HEK293 (cell line): ENCODE measurements around the gene TSC22D2.

Experiments
- BCL11A ChIP-seq: fragments of 450-650 bp; formaldehyde crosslinking; IDR thresholded peaks from 2 replicates; pipeline ENCODE4 v1.5.1; 2016; ENCODE audit warnings: low read depth, missing biosample characterization, missing genetic modification characterization
- IKZF3 ChIP-seq: fragments of 450-650 bp; IDR thresholded peaks from 2 replicates; pipeline ENCODE4 v1.5.0; 2018; ENCODE audit warnings: missing biosample characterization, mild to moderate bottlenecking, missing genetic modification characterization, moderate library complexity
- KLF1 ChIP-seq: fragments of 450-650 bp; formaldehyde crosslinking; IDR thresholded peaks from 2 replicates; pipeline ENCODE4 v1.5.1; 2016; ENCODE audit warnings: missing biosample characterization, missing genetic modification characterization
- KLF7 ChIP-seq: fragments of 450-650 bp; formaldehyde crosslinking; IDR thresholded peaks from 2 replicates; pipeline ENCODE4 v1.5.1; 2016; ENCODE audit warnings: missing biosample characterization, missing genetic modification characterization, borderline replicate concordance
- KLF8 ChIP-seq: fragments of 450-650 bp; formaldehyde crosslinking; IDR thresholded peaks from 2 replicates; pipeline ENCODE4 v1.5.1; 2016; ENCODE audit warnings: missing biosample characterization, missing genetic modification characterization
- PRDM1 ChIP-seq: fragments of 450-650 bp; formaldehyde crosslinking; IDR thresholded peaks from 2 replicates; pipeline ENCODE4; 2016; ENCODE audit warnings: missing biosample characterization, missing genetic modification characterization
- PRDM4 ChIP-seq: fragments of 450-650 bp; formaldehyde crosslinking; IDR thresholded peaks from 2 replicates; pipeline ENCODE4 v1.5.1; 2017; ENCODE audit warnings: missing biosample characterization, missing genetic modification characterization
- SALL2 ChIP-seq: fragments of 450-650 bp; formaldehyde crosslinking; IDR thresholded peaks from 2 replicates; pipeline ENCODE4 v1.5.0; 2017; ENCODE audit warnings: missing biosample characterization, mild to moderate bottlenecking, missing genetic modification characterization, borderline replicate concordance
- TCF7L2 ChIP-seq: IDR thresholded peaks from 2 replicates; pipeline ENCODE4 v1.6.1; 2011; ENCODE audit warnings: low read depth, mild to moderate bottlenecking, inconsistent platforms, low read length, moderate library complexity, borderline replicate concordance
- TRIM28 ChIP-seq: IDR thresholded peaks from 2 replicates; pipeline ENCODE4 v1.6.1; 2011; ENCODE audit warnings: low read length, control low read depth, borderline replicate concordance
- ZBTB21 ChIP-seq: fragments of 450-650 bp; formaldehyde crosslinking; IDR thresholded peaks from 2 replicates; pipeline ENCODE4 v1.5.1; 2017; ENCODE audit warnings: missing biosample characterization, missing genetic modification characterization
- ZBTB26 ChIP-seq: fragments of 450-650 bp; formaldehyde crosslinking; optimal IDR thresholded peaks from 2 replicates; pipeline ENCODE3; 2016; ENCODE audit warnings: missing biosample characterization, mild to moderate bottlenecking, missing genetic modification characterization
- ZBTB49 ChIP-seq: fragments of 450-650 bp; formaldehyde crosslinking; IDR thresholded peaks from 2 replicates; pipeline ENCODE4 v1.5.1; 2016; ENCODE audit warnings: missing biosample characterization, missing genetic modification characterization, low read depth
- ZFP3 ChIP-seq: fragments of 450-650 bp; formaldehyde crosslinking; IDR thresholded peaks from 2 replicates; pipeline ENCODE4 v1.5.1; 2016; ENCODE audit warnings: low read depth, missing biosample characterization, missing genetic modification characterization
- ZFP69B ChIP-seq: fragments of 450-650 bp; formaldehyde crosslinking; IDR thresholded peaks from 2 replicates; pipeline ENCODE4 v1.5.1; 2016; ENCODE audit warnings: missing biosample characterization, missing genetic modification characterization
- ZNF140 ChIP-seq: fragments of 450-650 bp; formaldehyde crosslinking; IDR thresholded peaks from 2 replicates; pipeline ENCODE4 v1.5.1; 2016; ENCODE audit warnings: missing biosample characterization, missing genetic modification characterization
- ZNF202 ChIP-seq: fragments of 450-650 bp; formaldehyde crosslinking; IDR thresholded peaks from 2 replicates; pipeline ENCODE4 v1.5.1; 2016; ENCODE audit warnings: missing biosample characterization, missing genetic modification characterization, borderline replicate concordance
- ZNF239 ChIP-seq: fragments of 450-650 bp; formaldehyde crosslinking; IDR thresholded peaks from 2 replicates; pipeline ENCODE4 v1.5.1; 2016; ENCODE audit warnings: missing biosample characterization, missing genetic modification characterization
- ZNF248 ChIP-seq: fragments of 450-650 bp; formaldehyde crosslinking; IDR thresholded peaks from 2 replicates; pipeline ENCODE4 v1.5.1; 2017; ENCODE audit warnings: missing biosample characterization, missing genetic modification characterization
- ZNF324 ChIP-seq: fragments of 450-650 bp; formaldehyde crosslinking; IDR thresholded peaks from 2 replicates; pipeline ENCODE4 v1.5.1; 2016; ENCODE audit warnings: missing biosample characterization, missing genetic modification characterization
- ZNF341 ChIP-seq: fragments of 450-650 bp; formaldehyde crosslinking; IDR thresholded peaks from 2 replicates; pipeline ENCODE4; 2016; ENCODE audit warnings: low read depth, missing biosample characterization, missing genetic modification characterization
- ZNF37A ChIP-seq: fragments of 450-650 bp; IDR thresholded peaks from 2 replicates; pipeline ENCODE4 v1.5.1; 2018; ENCODE audit warnings: missing biosample characterization, missing genetic modification characterization
- ZNF521 ChIP-seq: fragments of 450-650 bp; formaldehyde crosslinking; IDR thresholded peaks from 2 replicates; pipeline ENCODE4 v1.5.1; 2017; ENCODE audit warnings: missing biosample characterization, mild to moderate bottlenecking, missing genetic modification characterization
- ZNF544 ChIP-seq: fragments of 450-650 bp; formaldehyde crosslinking; IDR thresholded peaks from 2 replicates; pipeline ENCODE4 v1.5.0; 2017; ENCODE audit warnings: missing biosample characterization, missing genetic modification characterization
- ZNF549 ChIP-seq: fragments of 450-650 bp; IDR thresholded peaks from 2 replicates; pipeline ENCODE4 v1.5.1; 2018; ENCODE audit warnings: missing biosample characterization, missing genetic modification characterization, mild to moderate bottlenecking, inconsistent platforms, moderate library complexity
- ZNF624 ChIP-seq: fragments of 450-650 bp; formaldehyde crosslinking; IDR thresholded peaks from 2 replicates; pipeline ENCODE4 v1.5.1; 2017; ENCODE audit warnings: missing biosample characterization, missing genetic modification characterization
- ZNF629 ChIP-seq: fragments of 450-650 bp; formaldehyde crosslinking; IDR thresholded peaks from 2 replicates; pipeline ENCODE4 v1.5.1; 2017; ENCODE audit warnings: missing biosample characterization, missing genetic modification characterization
- ZNF660 ChIP-seq: fragments of 450-650 bp; IDR thresholded peaks from 2 replicates; pipeline ENCODE4 v1.5.1; 2018; ENCODE audit warnings: missing biosample characterization, mild to moderate bottlenecking, missing genetic modification characterization
- ZNF701 ChIP-seq: fragments of 450-650 bp; formaldehyde crosslinking; IDR thresholded peaks from 2 replicates; pipeline ENCODE4 v1.5.1; 2016; ENCODE audit warnings: missing biosample characterization, missing genetic modification characterization
- ZNF704 ChIP-seq: fragments of 450-650 bp; formaldehyde crosslinking; IDR thresholded peaks from 2 replicates; pipeline ENCODE4 v1.5.1; 2016; ENCODE audit warnings: missing biosample characterization, missing genetic modification characterization
- ZNF830 ChIP-seq: fragments of 450-650 bp; IDR thresholded peaks from 2 replicates; pipeline ENCODE4 v1.5.0; 2018; ENCODE audit warnings: missing biosample characterization, missing genetic modification characterization, low read depth, mild to moderate bottlenecking, moderate library complexity

Gene TSC22D2

GRCh38 chr3:150408221-150409124 is at the start of gene TSC22D2 (continued):
- TF ChIP-seq ZNF704 (tag by site-specific recombination) = no peak
- no peak for TF ChIP-seq BCL11A
- peak; percentile 96 for TF ChIP-seq ZNF629 (tag by site-specific recombination)
- TF ChIP-seq IKZF3 = no peak
- peak; percentile 86 for TF ChIP-seq ZNF660 (tag by site-specific recombination)
- no peak for TF ChIP-seq ZNF140
- no peak for TF ChIP-seq ZBTB49
- TF ChIP-seq ZNF341 (tag by site-specific recombination) = peak; percentile 51
- peak; percentile 76 for TF ChIP-seq KLF8
- TF ChIP-seq TRIM28 = no peak
- TF ChIP-seq ZFP3 (tag by site-specific recombination) = no peak
- TF ChIP-seq ZNF248 (tag by site-specific recombination) = no peak
- TF ChIP-seq KLF1 (tag by site-specific recombination) = peak; percentile 58
- peak; percentile 53 for TF ChIP-seq PRDM4 (tag by site-specific recombination)
- peak; percentile 42; the same call in 1 of the 2 replicates for TF ChIP-seq ZFP69B (tag by site-specific recombination)
- no peak for TF ChIP-seq ZNF202 (tag by site-specific recombination)
- no peak for TF ChIP-seq ZNF37A (tag by site-specific recombination)
- TF ChIP-seq ZNF830 (tag by site-specific recombination) = no peak
- TF ChIP-seq SALL2 = no peak
- TF ChIP-seq ZNF544 (tag by site-specific recombination) = no peak
- no peak for TF ChIP-seq ZNF701 (tag by site-specific recombination)
- no peak for TF ChIP-seq ZNF521 (tag by site-specific recombination)
- TF ChIP-seq TCF7L2 = no peak
- peak; percentile 74 for TF ChIP-seq ZBTB26 (tag by site-specific recombination)
- TF ChIP-seq ZBTB21 (tag by site-specific recombination) = peak; percentile 60; the same call in 1 of the 2 replicates
- TF ChIP-seq PRDM1 (tag by site-specific recombination) = no peak
- TF ChIP-seq ZNF324 (tag by site-specific recombination) = peak; percentile 34; the same call in 1 of the 2 replicates
- TF ChIP-seq ZNF549 = no peak
- no peak for TF ChIP-seq ZNF624 (tag by site-specific recombination)
- 0 out of 2 replicates have a peak, but pooled peaks have one; percentile 60 for TF ChIP-seq KLF7 (tag by site-specific recombination)
- TF ChIP-seq ZNF239 (tag by site-specific recombination) = no peak
